ENCODE data around the gene KIAA0825. TPM values are rescaled to one million over a fixed set of nuclear protein-coding genes. Genes with fewer than 3 reads are reported as not detected.

The KIAA0825 gene
- total and polyA plus RNA-seq, 12 donors = 0.34 to 11.5 (median 3.1) TPM

DNA sequence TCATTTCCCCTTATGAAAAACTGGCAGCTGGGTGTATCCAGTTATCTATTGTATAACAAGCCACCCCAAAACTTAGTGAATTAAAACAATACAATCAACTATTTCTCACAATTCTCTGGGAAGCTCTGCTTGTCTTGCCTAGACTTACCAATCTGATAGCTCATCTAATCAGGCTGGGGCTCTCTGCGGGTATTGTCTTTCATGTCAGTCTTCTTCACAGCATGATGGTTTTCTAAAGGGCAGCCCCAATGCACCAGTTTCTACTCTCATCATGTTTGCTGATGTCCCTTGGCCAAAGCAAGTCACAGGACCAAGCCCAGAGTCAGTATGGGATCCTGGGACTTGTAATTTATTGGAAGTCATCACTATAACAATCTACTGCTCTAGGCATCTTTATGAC is 433.5 kb downstream of the KIAA0825 start:
- H3K27ac ChIP-seq = no peak overlapping the region
- no peak overlapping the region for H3K4me3 ChIP-seq
- H3K36me3 ChIP-seq (replicated peaks in 1 of 2) = no peaks in the 10 kb centered on the region
- H3K9me3 ChIP-seq (replicated peaks in 1 of 3) = no peaks in the 10 kb centered on the region
- no peaks in the 10 kb centered on the region for H3K4me1 ChIP-seq (replicated peaks in 1 of 2)
- 92 to 98% (median 95%) methylated on average over 1 of the region's 1 CpG for whole genome bisulfite sequencing, 4 donors
- no peak for TF ChIP-seq CTCF (IDR thresholded peaks at IDR 0.05)
- TF ChIP-seq POLR2A (IDR thresholded peaks at IDR 0.05) = no peak
- intact Hi-C loops (cut with DNase I) = no loop called here
- no peaks in the 10 kb centered on the region for H3K27me3 ChIP-seq
- DNase-seq = no peak

DNA sequence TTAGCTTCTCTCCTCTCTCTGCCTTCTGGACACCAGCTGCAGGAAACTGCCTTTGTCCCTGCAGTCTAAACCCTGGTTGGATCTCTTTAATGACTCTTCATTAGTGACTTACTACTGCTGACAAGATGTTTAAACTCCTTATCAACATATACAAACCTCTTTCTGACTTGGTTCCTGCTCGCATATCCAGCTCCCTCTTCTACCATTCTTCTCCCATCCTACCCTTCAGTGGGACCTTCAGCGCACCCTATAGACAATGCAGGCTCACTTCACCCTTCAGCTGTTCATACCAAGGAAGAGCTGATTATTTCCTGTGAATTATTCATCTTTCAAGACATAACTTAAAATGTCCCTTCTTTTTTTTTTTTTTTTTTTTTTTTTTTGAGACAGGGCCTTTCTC is 436.5 kb downstream of the KIAA0825 start:
- Histone ChIP-seq H3K27ac (no peak overlapping the region), H3K9me3 (replicated peaks in 1 of 3) (no peaks in the 10 kb centered on the region), H3K36me3 (replicated peaks in 1 of 2) (no peaks in the 10 kb centered on the region), H3K4me3 (no peak overlapping the region), H3K4me1 (replicated peaks in 1 of 2) (no peaks in the 10 kb centered on the region), H3K27me3 (no peaks in the 10 kb centered on the region)
- DNase-seq = no peak
- 82 to 88% (median 87%) methylated on average over 2 of the region's 2 CpGs for WGBS, 4 donors
- TF ChIP-seq POLR2A (IDR thresholded peaks at IDR 0.05) = no peak
- TF ChIP-seq CTCF (IDR thresholded peaks at IDR 0.05) = no peak
- intact Hi-C loops (cut with DNase I) = no loop called here

DNA sequence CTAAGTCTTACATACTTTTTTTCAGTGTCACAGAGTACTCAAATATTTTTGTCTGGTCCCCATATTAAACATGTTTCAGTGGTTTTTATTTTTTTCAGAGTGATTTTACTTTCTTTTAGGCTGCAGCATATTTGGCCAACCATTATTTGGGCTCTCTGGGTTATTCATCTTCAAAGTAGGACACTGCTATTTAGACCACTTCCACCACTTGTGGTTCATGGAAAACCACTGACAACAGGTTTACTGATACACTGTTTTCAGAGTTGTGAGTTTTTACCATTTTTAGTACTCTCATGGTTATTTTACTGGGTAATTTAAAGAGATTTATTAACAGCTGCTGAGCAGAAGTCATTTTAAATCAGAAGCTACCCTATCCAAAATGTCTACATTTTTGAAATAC is 437.6 kb downstream of the KIAA0825 start:
- H3K36me3 ChIP-seq (replicated peaks in 1 of 2) = no peaks in the 10 kb centered on the region
- H3K27ac ChIP-seq = no peak overlapping the region
- intact Hi-C loops (cut with DNase I) = no loop called here
- no peak for TF ChIP-seq CTCF (IDR thresholded peaks at IDR 0.05)
- no peak for TF ChIP-seq POLR2A (IDR thresholded peaks at IDR 0.05)
- H3K4me1 ChIP-seq (replicated peaks in 1 of 2) = no peaks in the 10 kb centered on the region
- no peaks in the 10 kb centered on the region for H3K9me3 ChIP-seq (replicated peaks in 1 of 3)
- DNase-seq = no peak
- H3K4me3 ChIP-seq = no peak overlapping the region
- H3K27me3 ChIP-seq = no peaks in the 10 kb centered on the region

DNA sequence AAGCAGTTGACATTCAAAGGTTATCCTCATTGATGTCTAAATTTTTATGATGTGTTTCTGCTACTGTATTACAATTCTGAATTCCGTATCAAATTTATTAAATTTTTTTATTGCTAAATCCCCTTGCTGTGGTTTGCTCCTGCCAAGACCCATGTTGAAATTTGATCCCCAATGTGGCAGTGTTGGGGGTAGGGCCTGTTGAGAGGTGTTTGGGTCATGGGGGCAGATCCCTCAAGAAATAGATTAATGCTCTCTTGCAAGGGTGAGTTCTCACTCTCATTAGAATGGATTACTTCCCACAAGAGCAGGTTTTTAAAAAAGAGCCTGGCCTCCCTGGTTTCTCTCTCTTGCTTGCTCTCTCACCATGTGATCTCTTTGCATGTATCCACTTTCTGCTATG is 442.5 kb downstream of the KIAA0825 start:
- no peak for TF ChIP-seq POLR2A (IDR thresholded peaks at IDR 0.05)
- no peak for TF ChIP-seq CTCF (IDR thresholded peaks at IDR 0.05)
- H3K36me3 ChIP-seq (replicated peaks in 1 of 2) = no peaks in the 10 kb centered on the region
- no peak overlapping the region for H3K4me3 ChIP-seq
- no peak for DNase-seq
- intact Hi-C loops (cut with DNase I) = no loop called here
- no peaks in the 10 kb centered on the region for H3K4me1 ChIP-seq (replicated peaks in 1 of 2)
- H3K9me3 ChIP-seq (replicated peaks in 1 of 3) = no peaks in the 10 kb centered on the region
- H3K27me3 ChIP-seq = no peaks in the 10 kb centered on the region
- no peak overlapping the region for H3K27ac ChIP-seq
- 83 to 95% (median 90%) methylated on average over 1 of the region's 1 CpG for WGBS, 4 donors

Measured in adrenal gland (tissue), 12 donors.